Liver (tissue), 9 donors: ENCODE data around the gene LRRC2. TPM values are rescaled to one million over a fixed set of nuclear protein-coding genes. Genes with fewer than 3 reads are reported as not detected.

Source experiments
- DNase-seq: peaks from one replicate; pipeline ENCODE4 v3.0.0-alpha.2; 2017; ENCODE audit warnings: low spot score
- H3K27ac ChIP-seq, 2 donors: one replicate each; pipeline ENCODE4 v1.7.0; 2013; ENCODE audit warnings: inconsistent platforms in 2 of 2, low read length in 2 of 2, control low read depth in 1 of 2, low read depth in 1 of 2, mild to moderate bottlenecking in 1 of 2
- H3K27me3 ChIP-seq, 4 donors: one replicate each; pipeline versions ENCODE4 v1.6.1 to v1.7.0; 2013; ENCODE audit warnings: low read length in 3 of 4, inconsistent platforms in 1 of 4, mild to moderate bottlenecking in 1 of 4, moderate library complexity in 1 of 4; ENCODE audit not compliant: control insufficient read depth in 4 of 4, insufficient read depth in 4 of 4
- H3K36me3 ChIP-seq, 4 donors: one replicate each; pipeline versions ENCODE4 v1.6.1 to v1.7.0; 2013; ENCODE audit warnings: low read length in 3 of 4, mild to moderate bottlenecking in 3 of 4, low read depth in 1 of 4, moderate library complexity in 1 of 4; ENCODE audit not compliant: control insufficient read depth in 4 of 4, insufficient read depth in 3 of 4
- H3K4me1 ChIP-seq, 4 donors: one replicate each; pipeline versions ENCODE4 v1.6.1 to v1.7.0; 2013; ENCODE audit warnings: low read length in 3 of 4, mild to moderate bottlenecking in 3 of 4, moderate library complexity in 1 of 4; ENCODE audit not compliant: control insufficient read depth in 4 of 4, insufficient read depth in 4 of 4
- H3K4me3 ChIP-seq, 3 donors: one replicate each; pipeline versions ENCODE4 v1.6.1 to v1.7.0; 2013; ENCODE audit warnings: low read length in 3 of 3, control low read depth in 1 of 3, low read depth in 1 of 3, mild to moderate bottlenecking in 1 of 3
- H3K9ac ChIP-seq, 2 donors: one replicate each; pipeline ENCODE4 v1.7.0; 2013; ENCODE audit warnings: low read length in 2 of 2, mild to moderate bottlenecking in 2 of 2, moderate library complexity in 2 of 2, control low read depth in 1 of 2, low read depth in 1 of 2
- H3K9me3 ChIP-seq, 4 donors: one replicate each; pipeline versions ENCODE4 v1.6.1 to v1.7.0; 2013; ENCODE audit warnings: low read length in 3 of 4; ENCODE audit not compliant: control insufficient read depth in 4 of 4
- EGR1 ChIP-seq, 2 donors: IDR thresholded peaks; 2 replicates each; pipeline ENCODE4 v1.6.1; 2016 to 2018; ENCODE audit warnings: antibody characterized with exemption in 2 of 2, low read depth in 2 of 2
- FOXA1 ChIP-seq: IDR thresholded peaks from 2 replicates; pipeline ENCODE4 v1.6.1; 2016; ENCODE audit warnings: antibody characterized with exemption
- FOXA2 ChIP-seq: IDR thresholded peaks from 2 replicates; pipeline ENCODE4 v1.6.1; 2016; ENCODE audit warnings: antibody characterized with exemption
- GABPA ChIP-seq, 2 donors: IDR thresholded peaks in 1 of 2; conservative IDR thresholded peaks in 1 of 2; 2 replicates each; pipeline ENCODE4 v1.6.1; 2016; ENCODE audit warnings: antibody characterized with exemption in 2 of 2, mild to moderate bottlenecking in 1 of 2, moderate library complexity in 1 of 2
- HNF4A ChIP-seq, 2 donors: conservative IDR thresholded peaks; 2 replicates each; pipeline ENCODE4 v1.6.1; 2016; ENCODE audit warnings: antibody characterized with exemption in 2 of 2, mild to moderate bottlenecking in 2 of 2
- HNF4G ChIP-seq: IDR thresholded peaks from 2 replicates; pipeline ENCODE4 v1.6.1; 2016; ENCODE audit warnings: antibody characterized with exemption
- JUND ChIP-seq, 2 donors: IDR thresholded peaks; 2 replicates each; pipeline ENCODE4 v1.6.1; 2016; ENCODE audit warnings: antibody characterized with exemption in 2 of 2
- NR2F2 ChIP-seq: IDR thresholded peaks from 2 replicates; pipeline ENCODE4 v1.6.1; 2016; ENCODE audit warnings: antibody characterized with exemption
- RAD21 ChIP-seq, 2 donors: IDR thresholded peaks; 2 replicates each; pipeline ENCODE4 v1.6.1; 2016; ENCODE audit warnings: antibody characterized with exemption in 2 of 2, mild to moderate bottlenecking in 2 of 2
- RXRA ChIP-seq, 2 donors: IDR thresholded peaks; 2 replicates each; pipeline ENCODE4 v1.6.1; 2017 to 2018; ENCODE audit warnings: antibody characterized with exemption in 2 of 2, mild to moderate bottlenecking in 1 of 2
- SP1 ChIP-seq: IDR thresholded peaks from 2 replicates; pipeline ENCODE4 v1.6.1; 2018; ENCODE audit warnings: antibody characterized with exemption, mild to moderate bottlenecking
- TAF1 ChIP-seq: conservative IDR thresholded peaks from 2 replicates; pipeline ENCODE4 v1.6.1; 2016; ENCODE audit warnings: antibody characterized with exemption, mild to moderate bottlenecking
- YY1 ChIP-seq: IDR thresholded peaks from 2 replicates; pipeline ENCODE4 v1.6.1; 2016; ENCODE audit warnings: antibody characterized with exemption, mild to moderate bottlenecking
- WGBS: extraction: QIAGEN DNeasy Blood & Tissue Kit; methylation state at CpG from one replicate; pipeline ENCODE4 v1.1.7; 2013; 5-methylcytosine and 5-hydroxymethylcytosine counted together
- polyA plus RNA-seq, 2 donors: library from polyadenylated mRNA; stranded (reverse) in 1 of 2; unstranded in 1 of 2; fragments of 200-250 nt in 1 of 2; fragments of >200 nt in 1 of 2; fragmentation: Nextera tagmentation in 1 of 2; extraction: Ambion mirVana in 1 of 2; gene quantifications; one replicate each; pipeline versions ENCODE4 v1.2.1 to v1.2.3, GENCODE V29; 2013 to 2015
- total RNA-seq, 2 donors: library from RNA; depleted of rRNA; stranded (reverse); fragments of >200 nt; gene quantifications; one replicate each; pipeline ENCODE4 v1.2.3, GENCODE V29; 2014
- TF ChIP-seq, protein P1 (sequence below): IDR thresholded peaks from 2 replicates; pipeline ENCODE4 v1.6.1; 2016; ENCODE audit warnings: antibody characterized with exemption
- TF ChIP-seq, protein P2 (sequence below): fragments of 150-350 bp; IDR thresholded peaks from 2 replicates; pipeline ENCODE4 v1.5.1; 2017; ENCODE audit warnings: improper control_type of control experiment, low read depth, low read length; ENCODE audit not compliant: missing input control
- TF ChIP-seq, protein P3 (sequence below): IDR thresholded peaks from 2 replicates; pipeline ENCODE4 v1.6.1; 2016; ENCODE audit warnings: antibody characterized with exemption
- TF ChIP-seq, protein P4 (sequence below): IDR thresholded peaks from 2 replicates; pipeline ENCODE4 v1.6.1; 2016; ENCODE audit warnings: antibody characterized with exemption, mild to moderate bottlenecking
- TF ChIP-seq, protein P5 (sequence below): IDR thresholded peaks from 2 replicates; pipeline ENCODE4 v1.6.1; 2016; ENCODE audit warnings: antibody characterized with exemption
- donor health status: healthy.
- donor health status: healthy.
- donor health status: healthy.
- donor health status: healthy.
- donor health status: healthy.

Gene LRRC2
- total and polyA plus RNA-seq, 4 donors, result 0.93 to 7.6 (median 4.2) TPM

DNA sequence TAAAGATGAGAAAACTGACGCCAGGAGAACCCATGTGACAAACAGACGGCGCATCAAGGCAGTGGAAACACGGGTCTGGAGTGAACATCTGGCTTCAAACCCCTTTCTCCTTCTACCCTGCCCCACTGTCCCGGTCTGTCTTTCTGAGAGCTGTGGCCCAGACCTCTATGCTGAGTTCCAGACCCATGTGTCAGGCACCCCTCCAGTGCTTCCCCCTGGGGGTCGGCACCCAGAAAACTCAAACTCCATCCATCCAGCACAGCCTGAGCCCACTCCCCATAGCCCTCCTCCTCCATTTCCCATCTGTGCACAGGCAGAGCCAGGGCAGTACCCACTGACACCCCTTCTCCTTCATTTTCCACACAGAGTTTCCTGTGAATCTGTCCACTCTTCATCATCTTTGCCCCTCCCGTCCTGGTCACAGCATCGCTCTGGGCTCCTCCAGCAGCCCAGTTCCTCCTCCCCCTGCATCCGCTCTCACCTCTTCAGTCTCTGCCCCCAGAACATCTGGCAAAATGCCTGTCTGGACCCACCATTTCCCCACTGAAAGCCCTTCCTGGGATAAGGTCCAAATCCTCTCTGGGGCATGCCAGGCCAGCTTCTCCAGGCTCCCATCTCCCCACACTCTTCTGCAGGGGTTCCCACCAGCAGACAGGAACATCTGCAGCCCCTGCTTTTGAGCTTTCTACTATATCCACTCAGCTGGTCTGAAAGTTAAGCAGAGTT is 49.1 kb upstream of the LRRC2 start:
- H3K9me3 ChIP-seq, result no peaks in the 10 kb centered on the region
- no peak overlapping the region for H3K27ac ChIP-seq
- peaks cover 3 to 9% (median 4%) of the 10 kb centered on the region in 4 donors for H3K4me1 ChIP-seq
- WGBS, result 90% methylated on average over 9 of the region's 9 CpGs
- TF ChIP-seq NR2F2, result no peak
- TF ChIP-seq, protein P1, sequence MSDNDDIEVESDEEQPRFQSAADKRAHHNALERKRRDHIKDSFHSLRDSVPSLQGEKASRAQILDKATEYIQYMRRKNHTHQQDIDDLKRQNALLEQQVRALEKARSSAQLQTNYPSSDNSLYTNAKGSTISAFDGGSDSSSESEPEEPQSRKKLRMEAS, result no peak
- TF ChIP-seq, protein P2, sequence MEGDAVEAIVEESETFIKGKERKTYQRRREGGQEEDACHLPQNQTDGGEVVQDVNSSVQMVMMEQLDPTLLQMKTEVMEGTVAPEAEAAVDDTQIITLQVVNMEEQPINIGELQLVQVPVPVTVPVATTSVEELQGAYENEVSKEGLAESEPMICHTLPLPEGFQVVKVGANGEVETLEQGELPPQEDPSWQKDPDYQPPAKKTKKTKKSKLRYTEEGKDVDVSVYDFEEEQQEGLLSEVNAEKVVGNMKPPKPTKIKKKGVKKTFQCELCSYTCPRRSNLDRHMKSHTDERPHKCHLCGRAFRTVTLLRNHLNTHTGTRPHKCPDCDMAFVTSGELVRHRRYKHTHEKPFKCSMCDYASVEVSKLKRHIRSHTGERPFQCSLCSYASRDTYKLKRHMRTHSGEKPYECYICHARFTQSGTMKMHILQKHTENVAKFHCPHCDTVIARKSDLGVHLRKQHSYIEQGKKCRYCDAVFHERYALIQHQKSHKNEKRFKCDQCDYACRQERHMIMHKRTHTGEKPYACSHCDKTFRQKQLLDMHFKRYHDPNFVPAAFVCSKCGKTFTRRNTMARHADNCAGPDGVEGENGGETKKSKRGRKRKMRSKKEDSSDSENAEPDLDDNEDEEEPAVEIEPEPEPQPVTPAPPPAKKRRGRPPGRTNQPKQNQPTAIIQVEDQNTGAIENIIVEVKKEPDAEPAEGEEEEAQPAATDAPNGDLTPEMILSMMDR, result no peak
- no peak for TF ChIP-seq GABPA (IDR thresholded peaks at IDR 0.05 in 1 of 2, conservative IDR thresholded peaks at IDR 0.05 in 1 of 2)
- no peak for TF ChIP-seq FOXA2
- no peak for TF ChIP-seq JUND (IDR thresholded peaks at IDR 0.05)
- TF ChIP-seq, protein P3, sequence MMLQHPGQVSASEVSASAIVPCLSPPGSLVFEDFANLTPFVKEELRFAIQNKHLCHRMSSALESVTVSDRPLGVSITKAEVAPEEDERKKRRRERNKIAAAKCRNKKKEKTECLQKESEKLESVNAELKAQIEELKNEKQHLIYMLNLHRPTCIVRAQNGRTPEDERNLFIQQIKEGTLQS, result no peak
- no peak for TF ChIP-seq HNF4A (conservative IDR thresholded peaks at IDR 0.05)
- TF ChIP-seq HNF4G, result no peak
- TF ChIP-seq, protein P4, sequence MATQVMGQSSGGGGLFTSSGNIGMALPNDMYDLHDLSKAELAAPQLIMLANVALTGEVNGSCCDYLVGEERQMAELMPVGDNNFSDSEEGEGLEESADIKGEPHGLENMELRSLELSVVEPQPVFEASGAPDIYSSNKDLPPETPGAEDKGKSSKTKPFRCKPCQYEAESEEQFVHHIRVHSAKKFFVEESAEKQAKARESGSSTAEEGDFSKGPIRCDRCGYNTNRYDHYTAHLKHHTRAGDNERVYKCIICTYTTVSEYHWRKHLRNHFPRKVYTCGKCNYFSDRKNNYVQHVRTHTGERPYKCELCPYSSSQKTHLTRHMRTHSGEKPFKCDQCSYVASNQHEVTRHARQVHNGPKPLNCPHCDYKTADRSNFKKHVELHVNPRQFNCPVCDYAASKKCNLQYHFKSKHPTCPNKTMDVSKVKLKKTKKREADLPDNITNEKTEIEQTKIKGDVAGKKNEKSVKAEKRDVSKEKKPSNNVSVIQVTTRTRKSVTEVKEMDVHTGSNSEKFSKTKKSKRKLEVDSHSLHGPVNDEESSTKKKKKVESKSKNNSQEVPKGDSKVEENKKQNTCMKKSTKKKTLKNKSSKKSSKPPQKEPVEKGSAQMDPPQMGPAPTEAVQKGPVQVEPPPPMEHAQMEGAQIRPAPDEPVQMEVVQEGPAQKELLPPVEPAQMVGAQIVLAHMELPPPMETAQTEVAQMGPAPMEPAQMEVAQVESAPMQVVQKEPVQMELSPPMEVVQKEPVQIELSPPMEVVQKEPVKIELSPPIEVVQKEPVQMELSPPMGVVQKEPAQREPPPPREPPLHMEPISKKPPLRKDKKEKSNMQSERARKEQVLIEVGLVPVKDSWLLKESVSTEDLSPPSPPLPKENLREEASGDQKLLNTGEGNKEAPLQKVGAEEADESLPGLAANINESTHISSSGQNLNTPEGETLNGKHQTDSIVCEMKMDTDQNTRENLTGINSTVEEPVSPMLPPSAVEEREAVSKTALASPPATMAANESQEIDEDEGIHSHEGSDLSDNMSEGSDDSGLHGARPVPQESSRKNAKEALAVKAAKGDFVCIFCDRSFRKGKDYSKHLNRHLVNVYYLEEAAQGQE, result no peak
- no peak for TF ChIP-seq EGR1 (IDR thresholded peaks at IDR 0.05; ENCODE audit: low read depth in 2 of 2)
- no peak for TF ChIP-seq YY1
- no peak for TF ChIP-seq RXRA (IDR thresholded peaks at IDR 0.05)
- no peak for TF ChIP-seq TAF1
- TF ChIP-seq, protein P5, sequence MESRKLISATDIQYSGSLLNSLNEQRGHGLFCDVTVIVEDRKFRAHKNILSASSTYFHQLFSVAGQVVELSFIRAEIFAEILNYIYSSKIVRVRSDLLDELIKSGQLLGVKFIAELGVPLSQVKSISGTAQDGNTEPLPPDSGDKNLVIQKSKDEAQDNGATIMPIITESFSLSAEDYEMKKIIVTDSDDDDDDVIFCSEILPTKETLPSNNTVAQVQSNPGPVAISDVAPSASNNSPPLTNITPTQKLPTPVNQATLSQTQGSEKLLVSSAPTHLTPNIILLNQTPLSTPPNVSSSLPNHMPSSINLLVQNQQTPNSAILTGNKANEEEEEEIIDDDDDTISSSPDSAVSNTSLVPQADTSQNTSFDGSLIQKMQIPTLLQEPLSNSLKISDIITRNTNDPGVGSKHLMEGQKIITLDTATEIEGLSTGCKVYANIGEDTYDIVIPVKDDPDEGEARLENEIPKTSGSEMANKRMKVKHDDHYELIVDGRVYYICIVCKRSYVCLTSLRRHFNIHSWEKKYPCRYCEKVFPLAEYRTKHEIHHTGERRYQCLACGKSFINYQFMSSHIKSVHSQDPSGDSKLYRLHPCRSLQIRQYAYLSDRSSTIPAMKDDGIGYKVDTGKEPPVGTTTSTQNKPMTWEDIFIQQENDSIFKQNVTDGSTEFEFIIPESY, result no peak
- no peak for TF ChIP-seq SP1
- no peak for TF ChIP-seq RAD21 (IDR thresholded peaks at IDR 0.05)
- TF ChIP-seq FOXA1, result no peak
- no peak for DNase-seq
- H3K4me3 ChIP-seq, result no peak overlapping the region
- no peaks in the 10 kb centered on the region for H3K36me3 ChIP-seq
- no peak overlapping the region for H3K9ac ChIP-seq
- no peaks in the 10 kb centered on the region for H3K27me3 ChIP-seq
